GM12878 (cell line): Measurements from ENCODE around the gene ACOT7. TPM values are rescaled to one million over a fixed set of nuclear protein-coding genes. Genes with fewer than 3 reads are reported as not detected.

Experiments
- ATAC-seq: fragments of 200-7000 bp; cut with Tn5 transposase; 3 replicates; pipeline ENCODE4 v1.9.1; 2020; ENCODE audit warnings: mild to moderate bottlenecking, moderate library complexity
- BruUV-seq: library from RNA; stranded (reverse); fragments of 400-500 nt; replicated peaks from 2 replicates; lab custom pipeline; 2021; lab: Mats Ljungman, UMichigan
- CTCF ChIA-PET: fragments of 300-600 bp; sonication (Branson Sonifier 250); formaldehyde crosslinking; extraction: SDS; loops from one replicate; lab custom pipeline; 2021; ENCODE audit warnings: inconsistent platforms; lab: Yijun Ruan, JAX
- POLR2A ChIA-PET: fragments of 350-600 bp; formaldehyde crosslinking; extraction: SDS; loops from one replicate; lab custom pipeline; 2021; ENCODE audit warnings: inconsistent platforms; lab: Charles Lee
- RAD21 ChIA-PET: fragments of 300-600 bp; sonication (Branson Sonifier 250); formaldehyde crosslinking; loops from one replicate; lab custom pipeline; 2023; ENCODE audit warnings: antibody characterized with exemption; ENCODE audit not compliant: unreplicated experiment; lab: Charles Lee
- SMC1A ChIA-PET: fragments of 300-600 bp; sonication (Branson Sonifier 250); formaldehyde crosslinking; loops from one replicate; lab custom pipeline; 2023; ENCODE audit not compliant: unreplicated experiment, uncharacterized antibody; lab: Charles Lee
- DNase-seq: peaks from one replicate; pipeline ENCODE4 v3.0.0-alpha.2; 2011; ENCODE audit warnings: low read depth, low spot score
- FAIRE-seq: peaks from 3 replicates; lab custom pipeline; 2011; peaks lifted over from hg19 to GRCh38; lab: Jason Lieb, UNC
- H2AFZ ChIP-seq: 2 replicates; pipeline ENCODE4 v1.6.0; 2011; ENCODE audit warnings: low read depth, low read length, control low read depth; ENCODE audit not compliant: control insufficient read depth
- H3K27ac ChIP-seq: 2 replicates; pipeline ENCODE4 v1.5.1; 2011; ENCODE audit warnings: control low read depth; ENCODE audit not compliant: control insufficient read depth, insufficient read depth
- H3K27me3 ChIP-seq, 2 experiments: replicated peaks in 1 of 2; 2 replicates each; pipeline versions ENCODE4 v1.6.0 to v1.6.1; 2011; ENCODE audit warnings: low read length in 1 of 2; ENCODE audit not compliant: control insufficient read depth in 2 of 2, insufficient read depth in 2 of 2
- H3K36me3 ChIP-seq, 2 experiments: 2 replicates each; pipeline ENCODE4 v1.5.1; 2011; ENCODE audit warnings: low read length in 1 of 2; ENCODE audit not compliant: control insufficient read depth in 2 of 2, insufficient read depth in 2 of 2
- H3K4me1 ChIP-seq: 2 replicates; pipeline ENCODE4 v1.6.1; 2011; ENCODE audit warnings: mild to moderate bottlenecking, low read length, moderate library complexity, mixed read lengths; ENCODE audit not compliant: control insufficient read depth, insufficient read depth
- H3K4me2 ChIP-seq: 2 replicates; pipeline ENCODE4 v1.6.0; 2011; ENCODE audit warnings: control low read depth; ENCODE audit not compliant: control insufficient read depth, insufficient read depth
- H3K4me3 ChIP-seq: fragments of 200-600 bp; sonication (generic); 2 replicates; pipeline ENCODE4 v1.5.1; 2016
- H3K79me2 ChIP-seq: 2 replicates; pipeline ENCODE4 v1.6.0; 2011; ENCODE audit warnings: low read length; ENCODE audit not compliant: control insufficient read depth, insufficient read depth
- H3K9ac ChIP-seq: 2 replicates; pipeline ENCODE4 v1.8.0; 2011; ENCODE audit warnings: low read length, control low read depth, mixed read lengths; ENCODE audit not compliant: control insufficient read depth, insufficient read depth
- H3K9me3 ChIP-seq: replicated peaks from 3 replicates; pipeline ENCODE4 v1.5.1; 2011; ENCODE audit warnings: mild to moderate bottlenecking, low read length; ENCODE audit not compliant: control insufficient read depth, insufficient read depth
- H4K20me1 ChIP-seq: 2 replicates; pipeline ENCODE4 v1.6.0; 2011; ENCODE audit not compliant: control insufficient read depth, insufficient read depth
- HDAC6 ChIP-seq: fragments of 200-600 bp; sonication (generic); IDR thresholded peaks from one replicate; pipeline ENCODE4 v1.8.0; 2017; ENCODE audit warnings: antibody characterized with exemption; ENCODE audit not compliant: unreplicated experiment
- KDM1A ChIP-seq: fragments of 200-600 bp; sonication (generic); IDR thresholded peaks from 2 replicates; pipeline ENCODE4 v1.6.1; 2016; ENCODE audit warnings: borderline replicate concordance
- MTA2 ChIP-seq: fragments of 450-650 bp; IDR thresholded peaks from 2 replicates; pipeline ENCODE4 v1.6.1; 2016; ENCODE audit warnings: low read depth, mild to moderate bottlenecking, moderate library complexity
- MYC ChIP-seq: IDR thresholded peaks from 2 replicates; pipeline ENCODE4 v1.6.1; 2011; ENCODE audit warnings: mild to moderate bottlenecking, low read length, moderate library complexity, inconsistent platforms; ENCODE audit not compliant: insufficient read depth, insufficient replicate concordance, insufficient read length, severe bottlenecking
- NFYA ChIP-seq: IDR thresholded peaks from 2 replicates; pipeline ENCODE4 v1.6.1; 2011; ENCODE audit warnings: low read depth, mild to moderate bottlenecking, low read length, improper control_type of control experiment, borderline replicate concordance
- NRF1 ChIP-seq: conservative IDR thresholded peaks from 2 replicates; pipeline ENCODE4 v1.6.1; 2011; ENCODE audit warnings: mild to moderate bottlenecking, low read depth, low read length, improper control_type of control experiment
- SMAD5 ChIP-seq: IDR thresholded peaks from 2 replicates; pipeline ENCODE4 v1.6.1; 2016; ENCODE audit warnings: antibody characterized with exemption, low read depth
- SUZ12 ChIP-seq: fragments of 200-600 bp; sonication (generic); IDR thresholded peaks from one replicate; pipeline ENCODE4 v1.6.1; 2018; ENCODE audit warnings: antibody characterized with exemption, mild to moderate bottlenecking; ENCODE audit not compliant: unreplicated experiment
- TARDBP ChIP-seq: IDR thresholded peaks from 2 replicates; pipeline ENCODE4 v1.6.1; 2016; ENCODE audit warnings: borderline replicate concordance
- TCF12 ChIP-seq: IDR thresholded peaks from 2 replicates; pipeline ENCODE4 v1.6.1; 2011; ENCODE audit warnings: low read depth, mild to moderate bottlenecking, low read length
- WRNIP1 ChIP-seq: IDR thresholded peaks from 2 replicates; pipeline ENCODE4 v1.6.1; 2011; ENCODE audit warnings: low read depth, low read length, improper control_type of control experiment, borderline replicate concordance
- ZBTB40 ChIP-seq: fragments of 450-650 bp; IDR thresholded peaks from 2 replicates; pipeline ENCODE4 v1.6.1; 2016; ENCODE audit warnings: mild to moderate bottlenecking, moderate library complexity, borderline replicate concordance
- WGBS: methylation state at CpG from one replicate; pipeline ENCODE4 v1.1.6; 2016; ENCODE audit warnings: low lambda C conversion rate; ENCODE audit not compliant: insufficient replicate concordance, insufficient coverage; ENCODE audit errors: missing lambda C conversion rate; 5-methylcytosine and 5-hydroxymethylcytosine counted together
- in situ Hi-C: fragments of 300-500 bp; cut with MboI; formaldehyde crosslinking; loops from 9 replicates; pipeline ENCODE4 v1.14.3; 2018; ENCODE audit warnings: mixed read lengths
- intact Hi-C: fragments of 100-400 bp; cut with micrococcal nuclease; formaldehyde crosslinking; loops from one replicate; pipeline ENCODE4 v1.14.2; 2022; ENCODE audit not compliant: unreplicated experiment
- polyA plus RNA-seq, 11 experiments: library from polyadenylated mRNA; depleted of rRNA in 4 of 11; unstranded in 6 of 11; stranded (reverse) in 5 of 11; fragments of >200 nt; fragmentation: Nextera tagmentation in 4 of 11; fragmentation: Illumina TruSeq in 1 of 11; extraction: Ambion mirVana in 4 of 11; extraction: Trizol in 1 of 11; gene quantifications; 1 replicate in 1 of 11; 2 replicates in 10 of 11; pipeline versions ENCODE4 v1.2.1 to v1.2.3, GENCODE V29; 2011 to 2016; ENCODE audit warnings: inconsistent platforms in 2 of 11, missing spikeins in 2 of 11, low read depth in 1 of 11
- total RNA-seq, 4 experiments: library from RNA; depleted of rRNA in 3 of 4; stranded (reverse); fragments of >200 nt in 3 of 4; fragmentation: Illumina TruSeq in 1 of 4; extraction: Trizol in 1 of 4; gene quantifications; 2 replicates each; pipeline versions ENCODE4 v1.2.1 to v1.2.3, GENCODE V29; 2013 to 2021
- TF ChIP-seq, protein P1 (sequence below): fragments of 450-650 bp; IDR thresholded peaks from 2 replicates; pipeline ENCODE4 v1.6.1; 2018; ENCODE audit warnings: mild to moderate bottlenecking, low read depth, moderate library complexity; ENCODE audit not compliant: partially characterized antibody
- TF ChIP-seq, protein P2 (sequence below): IDR thresholded peaks from 2 replicates; pipeline ENCODE4 v1.6.1; 2012; ENCODE audit warnings: low read length, inconsistent platforms

The ACOT7 gene
- total and polyA plus RNA-seq, 10 of the 15 experiments (the other 5 are each of a cell fraction or from before 2014, with no cell fraction given): 8.9 to 206 (median 61.2) TPM

DNA sequence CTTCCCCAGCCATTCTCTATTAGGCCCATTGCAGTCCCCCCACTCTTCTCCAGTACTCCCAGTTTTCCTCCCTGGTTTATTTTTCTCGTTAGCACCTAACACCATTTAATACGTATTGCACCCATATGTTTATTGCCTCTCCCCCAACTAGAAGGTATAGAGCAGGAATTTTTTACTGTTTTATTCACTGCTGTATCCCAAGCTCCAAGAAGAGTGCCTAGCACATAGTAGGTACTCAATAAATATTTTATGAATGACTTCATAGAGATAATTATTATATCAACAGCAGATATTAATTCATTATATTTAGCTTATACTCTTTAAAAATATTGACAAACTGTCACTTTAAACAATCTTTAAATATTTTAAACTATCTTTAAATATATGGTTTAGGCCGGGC is 5.7 kb upstream of the ACOT7 start (continued):
- TF ChIP-seq SUZ12: no peak
- TF ChIP-seq, protein P1, sequence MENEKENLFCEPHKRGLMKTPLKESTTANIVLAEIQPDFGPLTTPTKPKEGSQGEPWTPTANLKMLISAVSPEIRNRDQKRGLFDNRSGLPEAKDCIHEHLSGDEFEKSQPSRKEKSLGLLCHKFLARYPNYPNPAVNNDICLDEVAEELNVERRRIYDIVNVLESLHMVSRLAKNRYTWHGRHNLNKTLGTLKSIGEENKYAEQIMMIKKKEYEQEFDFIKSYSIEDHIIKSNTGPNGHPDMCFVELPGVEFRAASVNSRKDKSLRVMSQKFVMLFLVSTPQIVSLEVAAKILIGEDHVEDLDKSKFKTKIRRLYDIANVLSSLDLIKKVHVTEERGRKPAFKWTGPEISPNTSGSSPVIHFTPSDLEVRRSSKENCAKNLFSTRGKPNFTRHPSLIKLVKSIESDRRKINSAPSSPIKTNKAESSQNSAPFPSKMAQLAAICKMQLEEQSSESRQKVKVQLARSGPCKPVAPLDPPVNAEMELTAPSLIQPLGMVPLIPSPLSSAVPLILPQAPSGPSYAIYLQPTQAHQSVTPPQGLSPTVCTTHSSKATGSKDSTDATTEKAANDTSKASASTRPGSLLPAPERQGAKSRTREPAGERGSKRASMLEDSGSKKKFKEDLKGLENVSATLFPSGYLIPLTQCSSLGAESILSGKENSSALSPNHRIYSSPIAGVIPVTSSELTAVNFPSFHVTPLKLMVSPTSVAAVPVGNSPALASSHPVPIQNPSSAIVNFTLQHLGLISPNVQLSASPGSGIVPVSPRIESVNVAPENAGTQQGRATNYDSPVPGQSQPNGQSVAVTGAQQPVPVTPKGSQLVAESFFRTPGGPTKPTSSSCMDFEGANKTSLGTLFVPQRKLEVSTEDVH: no peak

- ChIA-PET SMC1A (no interaction called here), RAD21 (interaction anchor here (1.5 to 5.2 kb wide), 2 partner anchors 37 to 53 kb away, joined by 4 to 54 read pairs; no protein-coding TSS in a partner anchor), POLR2A (interaction anchor here (0.5 kb wide), 1 partner anchor 40 kb away, joined by 4 read pairs; no protein-coding TSS in a partner anchor), CTCF (interaction anchor here (0.9 to 21.2 kb wide), 5 partner anchors 16 to 151 kb away, joined by 5 to 276 read pairs (median 6); no protein-coding TSS in a partner anchor)
- Histone ChIP-seq H3K79me2 (no peaks in the 10 kb centered on the region), H3K9ac (no peak overlapping the region), H3K9me3 (no peaks in the 10 kb centered on the region), H3K27me3 (no peaks in the 10 kb centered on the region), H3K4me1 (peaks cover 6% of the 10 kb centered on the region), H4K20me1 (no peaks in the 10 kb centered on the region), H3K4me3 (no peak overlapping the region), H3K4me2 (no peak overlapping the region), H3K27ac (no peak overlapping the region), H3K36me3 (no peaks in the 10 kb centered on the region), H2AFZ (no peak overlapping the region)
- ATAC-seq (no peak), DNase-seq (no peak), FAIRE-seq (no peak)
- intact Hi-C loops (no loop called here), in situ Hi-C loops (no loop called here)
- 70% methylated on average over 10 of the region's 10 CpGs for WGBS
- no TSS peak for BruUV-seq
- TF ChIP-seq MYC: no peak
- TF ChIP-seq ZBTB40: no peak
- TF ChIP-seq HDAC6: no peak
- no peak for TF ChIP-seq SMAD5
- TF ChIP-seq, protein P2, sequence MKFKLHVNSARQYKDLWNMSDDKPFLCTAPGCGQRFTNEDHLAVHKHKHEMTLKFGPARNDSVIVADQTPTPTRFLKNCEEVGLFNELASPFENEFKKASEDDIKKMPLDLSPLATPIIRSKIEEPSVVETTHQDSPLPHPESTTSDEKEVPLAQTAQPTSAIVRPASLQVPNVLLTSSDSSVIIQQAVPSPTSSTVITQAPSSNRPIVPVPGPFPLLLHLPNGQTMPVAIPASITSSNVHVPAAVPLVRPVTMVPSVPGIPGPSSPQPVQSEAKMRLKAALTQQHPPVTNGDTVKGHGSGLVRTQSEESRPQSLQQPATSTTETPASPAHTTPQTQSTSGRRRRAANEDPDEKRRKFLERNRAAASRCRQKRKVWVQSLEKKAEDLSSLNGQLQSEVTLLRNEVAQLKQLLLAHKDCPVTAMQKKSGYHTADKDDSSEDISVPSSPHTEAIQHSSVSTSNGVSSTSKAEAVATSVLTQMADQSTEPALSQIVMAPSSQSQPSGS: no peak
- no peak for TF ChIP-seq NRF1
- TF ChIP-seq TARDBP: no peak
- TF ChIP-seq NFYA: no peak
- TF ChIP-seq WRNIP1: no peak
- no peak for TF ChIP-seq KDM1A
- TF ChIP-seq MTA2: no peak
- TF ChIP-seq TCF12: no peak
Observed at GRCh38 chr1:6397844-6398441, 4.4 kb upstream of the ACOT7 start.
